Heart left ventricle (tissue), 16 donors: ENCODE data around the gene RLN3. TPM values are rescaled to one million over a fixed set of nuclear protein-coding genes. Genes with fewer than 3 reads are reported as not detected.

Experiments used
- ATAC-seq, 4 donors: fragments of 200-7000 bp; cut with Tn5 transposase; one replicate each; pipeline ENCODE4 v1.9.1; 2020 to 2022; ENCODE audit warnings: moderate library complexity in 4 of 4, mild to moderate bottlenecking in 3 of 4, moderate number of reproducible peaks in 1 of 4
- DNase-seq, 5 donors: peaks; one replicate each; pipeline ENCODE4 v3.0.0-alpha.2; 2020
- H3K27ac ChIP-seq, 12 donors: fragments of 200-600 bp; sonication (generic) in 4 of 12; one replicate each; pipeline versions ENCODE4 v1.5.0 to v1.8.0; 2016 to 2022; ENCODE audit warnings: mild to moderate bottlenecking in 2 of 12
- H3K27me3 ChIP-seq, 9 donors: fragments of 200-600 bp; sonication (generic) in 2 of 9; one replicate each; pipeline versions ENCODE4 v1.5.1 to v1.8.0; 2016 to 2022; ENCODE audit warnings: mild to moderate bottlenecking in 3 of 9
- H3K36me3 ChIP-seq, 9 donors: fragments of 200-600 bp; sonication (generic) in 2 of 9; one replicate each; pipeline versions ENCODE4 v1.5.0 to v1.8.0; 2018 to 2022; ENCODE audit warnings: mild to moderate bottlenecking in 2 of 9
- H3K4me1 ChIP-seq, 12 donors: fragments of 200-600 bp; sonication (generic) in 4 of 12; one replicate each; pipeline versions ENCODE4 v1.5.0 to v1.8.0; 2016 to 2022; ENCODE audit warnings: mild to moderate bottlenecking in 3 of 12
- H3K4me3 ChIP-seq, 12 donors: fragments of 200-600 bp; sonication (generic) in 4 of 12; one replicate each; pipeline versions ENCODE4 v1.5.0 to v1.8.0; 2017 to 2022; ENCODE audit warnings: mild to moderate bottlenecking in 9 of 12, moderate library complexity in 4 of 12
- H3K9me3 ChIP-seq, 12 donors: fragments of 200-600 bp; sonication (generic) in 4 of 12; one replicate each; pipeline versions ENCODE4 v1.5.0 to v1.8.0; 2016 to 2022; ENCODE audit warnings: mild to moderate bottlenecking in 1 of 12
- CTCF ChIP-seq, 12 donors: fragments of 200-600 bp; sonication (generic) in 4 of 12; IDR thresholded peaks; one replicate each; pipeline versions ENCODE4 v1.5.0 to v1.8.0; 2018 to 2022; ENCODE audit warnings: antibody characterized with exemption in 12 of 12, mild to moderate bottlenecking in 5 of 12
- POLR2A ChIP-seq, 2 donors: fragments of 450-650 bp; IDR thresholded peaks; one replicate each; pipeline ENCODE4 v1.6.1; 2017; ENCODE audit warnings: antibody characterized with exemption in 2 of 2, mild to moderate bottlenecking in 2 of 2, moderate library complexity in 2 of 2
- WGBS, 4 donors: extraction: QIAGEN DNeasy Blood & Tissue Kit in 2 of 4; methylation state at CpG; one replicate each; pipeline versions ENCODE4 v1.1.5 to v1.1.7; 2013 to 2018; 5-methylcytosine and 5-hydroxymethylcytosine counted together
- intact Hi-C, 10 donors: fragments of 100-400 bp; cut with DNase I; formaldehyde crosslinking; loops; one replicate each; pipeline versions ENCODE4 v1.11.1 to v1.14.2; 2022
- polyA plus RNA-seq, 2 donors: library from polyadenylated mRNA; stranded (reverse); fragments of 200-250 nt; gene quantifications; one replicate each; pipeline ENCODE4 v1.2.3, GENCODE V29; 2013
- total RNA-seq, 9 donors: library from RNA; depleted of rRNA in 2 of 9; stranded (reverse); fragments of >200 nt in 2 of 9; fragmentation: NEBNext Ultra II Directional in 3 of 9; extraction: Animal tissue kit (Norgen Biotek cat#: 25700) in 3 of 9; gene quantifications; one replicate each; pipeline versions ENCODE4 v1.1.0 to v1.2.4, GENCODE V29; 2016 to 2023
- donor health status: ischemic (EF 13 %, LVEDD 7.1; RV severe dilation, severe dysfunction).
- donor health status: healthy with polysubstance abuse.
- donor health status: DM: no; HTN: yes; CAD: no.
- donor health status: DM: no; HTN: no; CAD: no.
- donor health status: ischemic (EF 25% LVEDD 6.9; RV normal size, moderate dysfunction).
- donor health status: ischemic (EF 25% LVEDD 5.7; RV mildly dilated, moderate dysfunction).
- donor health status: healthy.
- donor health status: DM: yes; HTN: yes; CAD: no.
- donor health status: ischemic (EF 35%, LVEDD 5.7; RV mildly dilated, moderate dysfunction).
- donor health status: nonischemic (EF 11% LVEDD 7.7; RV severe dilation, severe dysfunction).
- donor health status: DM: yes; HTN: yes; CAD: no.
- donor health status: PGD.
- donor health status: ischemic (EF 29% LVEDD 5.4; RV normal size, mild dysfunction).
- donor health status: nonischemic (EF 23%, LVEDD 6.1; RV moderate dilation, normal function).

Gene RLN3
- total and polyA plus RNA-seq, 11 donors = not detected

DNA sequence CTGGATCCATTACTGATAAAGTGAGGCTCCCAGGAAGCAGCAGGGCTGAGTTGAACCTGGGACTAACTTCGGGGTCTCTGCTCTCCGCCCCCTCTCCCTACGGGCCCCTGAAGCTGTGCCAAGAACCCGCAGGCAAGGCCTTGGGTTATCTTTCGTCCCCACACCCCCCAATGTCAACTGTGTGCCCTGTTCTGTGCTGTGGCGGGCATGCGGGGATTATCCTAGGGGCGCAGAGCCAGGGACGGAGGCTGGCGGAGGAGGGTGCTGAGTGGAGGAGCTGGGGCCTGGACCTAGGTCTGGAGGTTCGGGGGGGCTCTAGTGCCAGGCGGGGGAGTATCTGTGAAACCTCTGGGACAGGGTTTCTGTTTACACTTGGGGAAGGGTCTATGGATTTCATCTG, 48.3 kb upstream of the RLN3 start:
- no peak for TF ChIP-seq POLR2A (IDR thresholded peaks at IDR 0.05)
- TF ChIP-seq CTCF (IDR thresholded peaks at IDR 0.05) = no peak
- H3K27me3 ChIP-seq = no peaks in the 10 kb centered on the region
- ATAC-seq (no peak), DNase-seq (no peak)
- H3K9me3 ChIP-seq = no peaks in the 10 kb centered on the region
- peaks cover 0 to 41% (median 18%) of the 10 kb centered on the region in 12 donors for H3K4me1 ChIP-seq
- peak overlapping the region in 2 of 12 donors; percentile 84 to 89 for H3K27ac ChIP-seq
- intact Hi-C loops = no loop called here
- peaks cover 0 to 26% (median 7%) of the 10 kb centered on the region in 9 donors for H3K36me3 ChIP-seq
- 81 to 93% (median 88%) methylated on average over 8 to 12 of the region's 12 CpGs for WGBS, 4 donors
- H3K4me3 ChIP-seq = peak overlapping the region in 2 of 12 donors; percentile 58 to 61

- ATAC-seq (no peak), DNase-seq (no peak)
- TF ChIP-seq POLR2A (IDR thresholded peaks at IDR 0.05) (no peak), CTCF (IDR thresholded peaks at IDR 0.05) (no peak)
- Histone ChIP-seq H3K9me3 (no peaks in the 10 kb centered on the region), H3K4me3 (no peak overlapping the region), H3K4me1 (peaks cover 0 to 37% (median 17%) of the 10 kb centered on the region in 12 donors), H3K27ac (no peak overlapping the region), H3K36me3 (peaks cover 0 to 26% (median 7%) of the 10 kb centered on the region in 9 donors), H3K27me3 (no peaks in the 10 kb centered on the region)
- WGBS, 4 donors = 92 to 97% (median 94%) methylated on average over 7 to 15 of the region's 15 CpGs
- intact Hi-C loops = no loop called here
These were observed 47.6 kb upstream of the RLN3 start for GRCh38 chr19:13980340-13980739.

- no peak overlapping the region for H3K27ac ChIP-seq
- H3K4me1 ChIP-seq = peaks cover 0 to 38% (median 22%) of the 10 kb centered on the region in 12 donors
- no peak overlapping the region for H3K4me3 ChIP-seq
- no peaks in the 10 kb centered on the region for H3K9me3 ChIP-seq
- DNase-seq (no peak), ATAC-seq (no peak)
- H3K36me3 ChIP-seq = peaks cover 0 to 24% (median 7%) of the 10 kb centered on the region in 9 donors
- TF ChIP-seq CTCF (IDR thresholded peaks at IDR 0.05) = no peak
- TF ChIP-seq POLR2A (IDR thresholded peaks at IDR 0.05) = no peak
- H3K27me3 ChIP-seq = no peaks in the 10 kb centered on the region
- intact Hi-C loops = no loop called here
- WGBS, 4 donors = 89 to 100% (median 94%) methylated on average over 5 of the region's 5 CpGs
These were observed 46.9 kb upstream of the RLN3 start for GRCh38 chr19:13981021-13981420.

DNA sequence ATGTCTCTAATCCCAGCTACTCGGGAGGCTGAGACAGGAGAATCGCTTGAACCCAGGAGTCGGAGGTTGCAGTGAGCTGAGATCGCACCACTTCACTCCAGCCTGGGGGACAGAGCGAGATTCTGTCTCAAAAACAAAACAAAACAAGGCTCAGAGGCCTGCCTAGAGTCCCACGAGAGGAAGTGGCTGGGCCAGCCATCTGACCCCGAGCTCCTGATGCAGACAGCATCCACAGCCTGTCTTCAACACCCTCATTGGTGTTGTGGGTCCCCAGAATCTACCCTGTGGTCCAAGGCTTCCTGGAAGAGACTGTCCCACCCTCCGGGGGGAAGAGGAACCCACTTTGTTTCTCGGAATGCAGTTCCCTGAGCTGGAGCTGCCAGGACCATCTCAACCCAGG, 46.5 kb upstream of the RLN3 start:
- TF ChIP-seq POLR2A (IDR thresholded peaks at IDR 0.05) (no peak), CTCF (IDR thresholded peaks at IDR 0.05) (no peak)
- Histone ChIP-seq H3K4me3 (no peak overlapping the region), H3K4me1 (peaks cover 0 to 42% (median 22%) of the 10 kb centered on the region in 12 donors), H3K27ac (no peak overlapping the region), H3K36me3 (peaks cover 0 to 21% (median 7%) of the 10 kb centered on the region in 9 donors), H3K9me3 (no peaks in the 10 kb centered on the region), H3K27me3 (no peaks in the 10 kb centered on the region)
- 68 to 77% (median 74%) methylated on average over 7 to 9 of the region's 9 CpGs for WGBS, 4 donors
- ATAC-seq (no peak), DNase-seq (no peak)
- intact Hi-C loops = no loop called here
